ENCODE data around the gene ZC3H7A.

The ZC3H7A gene

GRCh38 chr16:11774065-11774626 lies 22.9 kb downstream of the ZC3H7A start:
- Mint-ChIP-seq H3K27me3 (ENCODE audit: low read depth) (no peaks in the 10 kb centered on the region), H3K27ac (no peak overlapping the region), H3K36me3 (ENCODE audit: low read depth) (peaks cover 36% of the 10 kb centered on the region), H3K4me1 (ENCODE audit: low read depth) (peaks cover 19% of the 10 kb centered on the region), H3K4me3 (no peak overlapping the region), H3K9me3 (no peaks in the 10 kb centered on the region)

GRCh38 chr16:11768849-11769248 lies 28.2 kb downstream of the ZC3H7A start:
- Mint-ChIP-seq H3K36me3 (ENCODE audit: low read depth) (peaks cover 52% of the 10 kb centered on the region), H3K4me3 (peak overlapping the region; percentile 1), H3K27ac (peak overlapping the region; percentile 58), H3K4me1 (ENCODE audit: low read depth) (peaks cover 16% of the 10 kb centered on the region), H3K27me3 (ENCODE audit: low read depth) (no peaks in the 10 kb centered on the region), H3K9me3 (no peaks in the 10 kb centered on the region)

- H3K27me3 Mint-ChIP-seq (ENCODE audit: low read depth): no peaks in the 10 kb centered on the region
- H3K27ac Mint-ChIP-seq: no peak overlapping the region
- H3K4me3 Mint-ChIP-seq: no peak overlapping the region
- H3K4me1 Mint-ChIP-seq (ENCODE audit: low read depth): peaks cover 2% of the 10 kb centered on the region
- H3K9me3 Mint-ChIP-seq: no peaks in the 10 kb centered on the region
- peaks cover 64% of the 10 kb centered on the region for H3K36me3 Mint-ChIP-seq (ENCODE audit: low read depth)
Measured at GRCh38 chr16:11762431-11762830, 34.6 kb downstream of the ZC3H7A start.

- Mint-ChIP-seq H3K36me3 (ENCODE audit: low read depth) (peaks cover 68% of the 10 kb centered on the region), H3K4me3 (no peak overlapping the region), H3K9me3 (no peaks in the 10 kb centered on the region), H3K4me1 (ENCODE audit: low read depth) (peaks cover 2% of the 10 kb centered on the region), H3K27me3 (ENCODE audit: low read depth) (no peaks in the 10 kb centered on the region), H3K27ac (peak overlapping the region; percentile 47)
Measured at GRCh38 chr16:11759997-11760396, 37.1 kb downstream of the ZC3H7A start.

GRCh38 chr16:11759163-11759834 lies 37.8 kb downstream of the ZC3H7A start:
- peaks cover 63% of the 10 kb centered on the region for H3K36me3 Mint-ChIP-seq (ENCODE audit: low read depth)
- no peak overlapping the region for H3K27ac Mint-ChIP-seq

GRCh38 chr16:11757671-11758545 lies 39.1 kb downstream of the ZC3H7A start:
- Mint-ChIP-seq H3K27me3 (ENCODE audit: low read depth) (no peaks in the 10 kb centered on the region), H3K27ac (no peak overlapping the region), H3K4me3 (no peak overlapping the region), H3K4me1 (ENCODE audit: low read depth) (peaks cover 2% of the 10 kb centered on the region), H3K36me3 (ENCODE audit: low read depth) (peaks cover 64% of the 10 kb centered on the region), H3K9me3 (no peaks in the 10 kb centered on the region)

More at GRCh38 chr16:11759163-11759834, 37.8 kb downstream of the ZC3H7A start:
- Mint-ChIP-seq H3K4me3 (no peak overlapping the region), H3K9me3 (no peaks in the 10 kb centered on the region), H3K4me1 (ENCODE audit: low read depth) (peaks cover 2% of the 10 kb centered on the region), H3K27me3 (ENCODE audit: low read depth) (no peaks in the 10 kb centered on the region)

GRCh38 chr16:11756248-11756647 lies 40.8 kb downstream of the ZC3H7A start:
- Mint-ChIP-seq H3K36me3 (ENCODE audit: low read depth) (peaks cover 56% of the 10 kb centered on the region), H3K9me3 (no peaks in the 10 kb centered on the region), H3K27me3 (ENCODE audit: low read depth) (no peaks in the 10 kb centered on the region), H3K27ac (no peak overlapping the region), H3K4me3 (no peak overlapping the region), H3K4me1 (ENCODE audit: low read depth) (peaks cover 2% of the 10 kb centered on the region)

- Mint-ChIP-seq H3K27ac (peak overlapping the region; percentile 26), H3K4me1 (ENCODE audit: low read depth) (peaks cover 2% of the 10 kb centered on the region), H3K9me3 (no peaks in the 10 kb centered on the region), H3K27me3 (ENCODE audit: low read depth) (no peaks in the 10 kb centered on the region), H3K4me3 (no peak overlapping the region), H3K36me3 (ENCODE audit: low read depth) (peaks cover 50% of the 10 kb centered on the region)
Measured at GRCh38 chr16:11755022-11755760, 41.9 kb downstream of the ZC3H7A start.

GRCh38 chr16:11752856-11753255 lies 44.2 kb downstream of the ZC3H7A start:
- H3K36me3 Mint-ChIP-seq (ENCODE audit: low read depth): peaks cover 47% of the 10 kb centered on the region
- H3K9me3 Mint-ChIP-seq: no peaks in the 10 kb centered on the region

GRCh38 chr16:11750056-11750455 lies 47.0 kb downstream of the ZC3H7A start:
- Mint-ChIP-seq H3K27ac (no peak overlapping the region), H3K27me3 (ENCODE audit: low read depth) (no peaks in the 10 kb centered on the region), H3K36me3 (ENCODE audit: low read depth) (peaks cover 35% of the 10 kb centered on the region), H3K9me3 (no peaks in the 10 kb centered on the region), H3K4me3 (no peak overlapping the region), H3K4me1 (ENCODE audit: low read depth) (peaks cover 4% of the 10 kb centered on the region)

More at GRCh38 chr16:11752856-11753255, 44.2 kb downstream of the ZC3H7A start:
- Mint-ChIP-seq H3K27ac (peak overlapping the region; percentile 58), H3K4me3 (no peak overlapping the region), H3K27me3 (ENCODE audit: low read depth) (no peaks in the 10 kb centered on the region), H3K4me1 (ENCODE audit: low read depth) (peaks cover 4% of the 10 kb centered on the region)

GRCh38 chr16:11748404-11749254 lies 48.4 kb downstream of the ZC3H7A start:
- H3K9me3 Mint-ChIP-seq: no peaks in the 10 kb centered on the region

GRCh38 chr16:11747949-11748403 lies 49.1 kb downstream of the ZC3H7A start:
- Mint-ChIP-seq H3K4me1 (ENCODE audit: low read depth) (peaks cover 14% of the 10 kb centered on the region), H3K27ac (no peak overlapping the region), H3K9me3 (no peaks in the 10 kb centered on the region), H3K27me3 (ENCODE audit: low read depth) (no peaks in the 10 kb centered on the region), H3K36me3 (ENCODE audit: low read depth) (peaks cover 29% of the 10 kb centered on the region), H3K4me3 (no peak overlapping the region)

More at GRCh38 chr16:11748404-11749254, 48.4 kb downstream of the ZC3H7A start:
- Mint-ChIP-seq H3K4me3 (no peak overlapping the region), H3K27me3 (ENCODE audit: low read depth) (no peaks in the 10 kb centered on the region), H3K4me1 (ENCODE audit: low read depth) (peaks cover 12% of the 10 kb centered on the region), H3K36me3 (ENCODE audit: low read depth) (peaks cover 31% of the 10 kb centered on the region), H3K27ac (no peak overlapping the region)

- peaks cover 24% of the 10 kb centered on the region for H3K36me3 Mint-ChIP-seq (ENCODE audit: low read depth)
- peaks cover 37% of the 10 kb centered on the region for H3K4me1 Mint-ChIP-seq (ENCODE audit: low read depth)
- peak overlapping the region; percentile 61 for H3K4me3 Mint-ChIP-seq
- H3K27me3 Mint-ChIP-seq (ENCODE audit: low read depth): no peaks in the 10 kb centered on the region
- peak overlapping the region; percentile 94 for H3K27ac Mint-ChIP-seq
- no peaks in the 10 kb centered on the region for H3K9me3 Mint-ChIP-seq
Measured at GRCh38 chr16:11744075-11744470, 53.0 kb downstream of the ZC3H7A start.
